A673 (cell line): ENCODE results near the gene EPHA8.

Experiments used
- CTCF ChIP-seq: fragments of 300-800, 200-600 bp; sonication (generic); conservative IDR thresholded peaks from 2 replicates; pipeline ENCODE4 v1.5.1; 2017; ENCODE audit warnings: low read depth, mild to moderate bottlenecking, antibody characterized with exemption, low read length, moderate library complexity, mixed read lengths
- EZH2 ChIP-seq: fragments of 200-600 bp; sonication (generic); IDR thresholded peaks from 2 replicates; pipeline ENCODE4 v1.6.1; 2017; ENCODE audit warnings: borderline replicate concordance, low read depth, mild to moderate bottlenecking, mixed read lengths, antibody characterized with exemption, low read length; ENCODE audit not compliant: poor library complexity, severe bottlenecking

GRCh38 chr1:22651941-22652856, 88.9 kb downstream of the EPHA8 start:
- TF ChIP-seq CTCF (no peak), EZH2 (no peak)
